ENCODE data around the gene PLXNA2.

The PLXNA2 gene

GRCh38 chr1:208069908-208070307 lies 174.3 kb downstream of the PLXNA2 start:
- no peak for TF ChIP-seq CTCF (IDR thresholded peaks at IDR 0.05; ENCODE audit: poor library complexity, severe bottlenecking)
- Histone ChIP-seq H3K36me3 (ENCODE audit: low read depth) (no peaks in the 10 kb centered on the region), H3K4me1 (ENCODE audit: insufficient read depth, poor library complexity, severe bottlenecking) (no peaks in the 10 kb centered on the region), H3K27ac (ENCODE audit: poor library complexity, severe bottlenecking) (no peak overlapping the region), H3K27me3 (ENCODE audit: insufficient read depth, poor library complexity, severe bottlenecking) (no peaks in the 10 kb centered on the region), H3K9me3 (ENCODE audit: severe bottlenecking) (no peaks in the 10 kb centered on the region), H3K4me3 (ENCODE audit: severe bottlenecking) (no peak overlapping the region)
- DNase-seq (ENCODE audit: low spot score) (no peak), ATAC-seq (ENCODE audit: low read depth) (no peak)

- DNase-seq (ENCODE audit: low spot score) (no peak), ATAC-seq (ENCODE audit: low read depth) (no peak)
- Histone ChIP-seq H3K9me3 (ENCODE audit: severe bottlenecking) (no peaks in the 10 kb centered on the region), H3K4me1 (ENCODE audit: insufficient read depth, poor library complexity, severe bottlenecking) (no peaks in the 10 kb centered on the region), H3K27me3 (ENCODE audit: insufficient read depth, poor library complexity, severe bottlenecking) (no peaks in the 10 kb centered on the region), H3K36me3 (ENCODE audit: low read depth) (no peaks in the 10 kb centered on the region), H3K27ac (ENCODE audit: poor library complexity, severe bottlenecking) (no peak overlapping the region), H3K4me3 (ENCODE audit: severe bottlenecking) (no peak overlapping the region)
- TF ChIP-seq CTCF (IDR thresholded peaks at IDR 0.05; ENCODE audit: poor library complexity, severe bottlenecking), result no peak
Observed at GRCh38 chr1:208069317-208069716, 174.9 kb downstream of the PLXNA2 start.

- DNase-seq (ENCODE audit: low spot score) (no peak), ATAC-seq (ENCODE audit: low read depth) (no peak)
- TF ChIP-seq CTCF (IDR thresholded peaks at IDR 0.05; ENCODE audit: poor library complexity, severe bottlenecking), result no peak
- Histone ChIP-seq H3K27ac (ENCODE audit: poor library complexity, severe bottlenecking) (no peak overlapping the region), H3K4me1 (ENCODE audit: insufficient read depth, poor library complexity, severe bottlenecking) (no peaks in the 10 kb centered on the region), H3K27me3 (ENCODE audit: insufficient read depth, poor library complexity, severe bottlenecking) (no peaks in the 10 kb centered on the region), H3K36me3 (ENCODE audit: low read depth) (no peaks in the 10 kb centered on the region), H3K9me3 (ENCODE audit: severe bottlenecking) (no peaks in the 10 kb centered on the region), H3K4me3 (ENCODE audit: severe bottlenecking) (no peak overlapping the region)
Observed at GRCh38 chr1:208068908-208069307, 175.3 kb downstream of the PLXNA2 start.

- Histone ChIP-seq H3K36me3 (ENCODE audit: low read depth) (no peaks in the 10 kb centered on the region), H3K27me3 (ENCODE audit: insufficient read depth, poor library complexity, severe bottlenecking) (no peaks in the 10 kb centered on the region), H3K27ac (ENCODE audit: poor library complexity, severe bottlenecking) (no peak overlapping the region), H3K4me1 (ENCODE audit: insufficient read depth, poor library complexity, severe bottlenecking) (no peaks in the 10 kb centered on the region), H3K4me3 (ENCODE audit: severe bottlenecking) (no peak overlapping the region), H3K9me3 (ENCODE audit: severe bottlenecking) (no peaks in the 10 kb centered on the region)
- ATAC-seq (ENCODE audit: low read depth), result no peak
- DNase-seq (ENCODE audit: low spot score), result no peak
- no peak for TF ChIP-seq CTCF (IDR thresholded peaks at IDR 0.05; ENCODE audit: poor library complexity, severe bottlenecking)
Observed at GRCh38 chr1:208068407-208068806, 175.8 kb downstream of the PLXNA2 start.

- Histone ChIP-seq H3K27me3 (ENCODE audit: insufficient read depth, poor library complexity, severe bottlenecking) (no peaks in the 10 kb centered on the region), H3K36me3 (ENCODE audit: low read depth) (no peaks in the 10 kb centered on the region), H3K4me1 (ENCODE audit: insufficient read depth, poor library complexity, severe bottlenecking) (no peaks in the 10 kb centered on the region), H3K27ac (ENCODE audit: poor library complexity, severe bottlenecking) (no peak overlapping the region), H3K9me3 (ENCODE audit: severe bottlenecking) (no peaks in the 10 kb centered on the region), H3K4me3 (ENCODE audit: severe bottlenecking) (no peak overlapping the region)
- TF ChIP-seq CTCF (IDR thresholded peaks at IDR 0.05; ENCODE audit: poor library complexity, severe bottlenecking), result no peak
- DNase-seq (ENCODE audit: low spot score) (no peak), ATAC-seq (ENCODE audit: low read depth) (no peak)
Observed at GRCh38 chr1:208066583-208066982, 177.6 kb downstream of the PLXNA2 start.
